Effector memory CD8-positive, alpha-beta T cell (primary cell): ENCODE data around the gene MKNK1.
A peak's percentile ranks its signal among the peaks of the same experiment; 100 is the strongest.

ENCODE experiments used
- ATAC-seq: fragments of 150-1000 bp; cut with Tn5 transposase; replicated peaks from 2 replicates; pipeline ENCODE4 v1.10.0; 2021; ENCODE audit warnings: mild to moderate bottlenecking, moderate library complexity
- DNase-seq, 3 experiments: peaks; one replicate each; pipeline ENCODE4 v3.0.0; 2021
- H3K27ac Mint-ChIP-seq, 2 donors: one replicate each; pipeline ENCODE4 v1.8.0; 2022; ENCODE audit warnings: mild to moderate bottlenecking in 2 of 2, mixed read lengths in 2 of 2, moderate library complexity in 2 of 2
- H3K27me3 Mint-ChIP-seq, 2 donors: one replicate each; pipeline ENCODE4 v1.8.0; 2022; ENCODE audit warnings: mixed read lengths in 2 of 2
- H3K36me3 Mint-ChIP-seq: one replicate; pipeline ENCODE4 v1.8.0; 2022; ENCODE audit warnings: mild to moderate bottlenecking, moderate library complexity, mixed read lengths; ENCODE audit not compliant: insufficient read depth
- H3K4me1 Mint-ChIP-seq, 2 donors: one replicate each; pipeline ENCODE4 v1.8.0; 2022; ENCODE audit warnings: low read depth in 2 of 2, mixed read lengths in 2 of 2
- H3K4me3 Mint-ChIP-seq, 2 donors: one replicate each; pipeline ENCODE4 v1.8.0; 2022; ENCODE audit warnings: mild to moderate bottlenecking in 2 of 2, mixed read lengths in 2 of 2, moderate library complexity in 2 of 2
- H3K9me3 Mint-ChIP-seq, 2 donors: one replicate each; pipeline ENCODE4 v1.8.0; 2022; ENCODE audit warnings: mixed read lengths in 2 of 2

The MKNK1 gene

GRCh38 chr1:46599059-46599970 lies 4.8 kb downstream of the MKNK1 start:
- H3K9me3 Mint-ChIP-seq: no peaks in the 10 kb centered on the region
- no peaks in the 10 kb centered on the region for H3K27me3 Mint-ChIP-seq
- H3K4me3 Mint-ChIP-seq: peak overlapping the region in 1 of 2 donors; percentile 44
- ATAC-seq: peak; percentile 27
- peaks cover 71 to 74% of the 10 kb centered on the region in 2 donors for H3K4me1 Mint-ChIP-seq
- peaks cover 19% of the 10 kb centered on the region for H3K36me3 Mint-ChIP-seq
- DNase-seq: no peak
- H3K27ac Mint-ChIP-seq: peak overlapping the region; percentile 59 to 74

DNA sequence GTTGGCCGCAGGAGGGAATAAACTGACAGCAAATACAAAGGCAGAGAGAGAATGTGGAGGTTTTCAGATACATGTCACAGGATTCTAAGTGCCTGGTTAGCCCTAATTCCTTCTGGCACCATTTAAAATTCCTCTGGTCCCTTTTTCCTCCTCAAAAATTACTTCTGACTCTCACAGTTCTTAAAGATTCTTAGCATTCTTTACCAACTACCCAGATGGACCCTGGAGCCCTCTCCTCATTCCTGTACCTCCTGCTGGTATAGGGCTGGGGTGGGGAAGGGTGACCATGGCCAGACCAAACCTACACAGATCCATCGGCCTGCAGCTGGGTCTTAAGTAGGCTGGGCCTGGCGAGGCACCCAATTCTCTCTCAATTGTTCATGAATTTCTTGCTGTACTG lies 7.2 kb downstream of the MKNK1 start:
- H3K9me3 Mint-ChIP-seq: no peaks in the 10 kb centered on the region
- peak overlapping the region in 1 of 2 donors; percentile 6 for H3K4me3 Mint-ChIP-seq
- ATAC-seq (no peak), DNase-seq (no peak)
- peaks cover 29% of the 10 kb centered on the region for H3K36me3 Mint-ChIP-seq
- H3K27me3 Mint-ChIP-seq: no peaks in the 10 kb centered on the region
- H3K4me1 Mint-ChIP-seq: peaks cover 53 to 69% of the 10 kb centered on the region in 2 donors
- H3K27ac Mint-ChIP-seq: peak overlapping the region in 1 of 2 donors; percentile 74

- no peak for DNase-seq
- peaks cover 45 to 63% of the 10 kb centered on the region in 2 donors for H3K4me1 Mint-ChIP-seq
- ATAC-seq: no peak
- H3K27me3 Mint-ChIP-seq: no peaks in the 10 kb centered on the region
- peak overlapping the region in 1 of 2 donors; percentile 45 for H3K4me3 Mint-ChIP-seq
- no peaks in the 10 kb centered on the region for H3K9me3 Mint-ChIP-seq
- peaks cover 34% of the 10 kb centered on the region for H3K36me3 Mint-ChIP-seq
- H3K27ac Mint-ChIP-seq: peak overlapping the region in 1 of 2 donors; percentile 3
Measured at GRCh38 chr1:46596036-46596435, 8.0 kb downstream of the MKNK1 start.

GRCh38 chr1:46595127-46595526 lies 8.9 kb downstream of the MKNK1 start:
- ATAC-seq (peak; percentile 20), DNase-seq (no peak)
- Mint-ChIP-seq H3K9me3 (no peaks in the 10 kb centered on the region), H3K27me3 (no peaks in the 10 kb centered on the region), H3K27ac (peak overlapping the region; percentile 3 to 9), H3K36me3 (peaks cover 39% of the 10 kb centered on the region), H3K4me3 (peak overlapping the region; percentile 45 to 56), H3K4me1 (peaks cover 40 to 60% of the 10 kb centered on the region in 2 donors)

DNA sequence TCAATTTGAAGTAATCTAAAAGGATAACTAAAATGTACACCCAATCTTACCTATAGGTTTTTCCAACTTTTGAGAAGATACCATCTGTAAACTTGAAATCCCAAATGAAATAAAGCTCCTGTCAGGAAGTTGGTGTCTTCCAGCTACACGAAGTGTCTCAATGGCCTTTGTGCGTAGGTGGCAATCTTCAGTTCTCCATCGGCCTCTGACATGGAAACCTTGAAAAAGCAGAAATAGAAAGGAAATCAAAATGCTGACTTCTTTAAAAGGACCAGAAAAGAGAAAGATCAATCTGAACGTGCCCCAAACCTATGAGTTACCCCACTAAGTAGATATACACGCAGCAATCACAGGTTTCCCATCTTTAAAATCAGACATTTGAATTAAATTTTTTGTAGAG lies 10.0 kb downstream of the MKNK1 start:
- no peak for DNase-seq
- Mint-ChIP-seq H3K9me3 (no peaks in the 10 kb centered on the region), H3K36me3 (peaks cover 39% of the 10 kb centered on the region), H3K27me3 (no peaks in the 10 kb centered on the region), H3K4me3 (peak overlapping the region; percentile 27 to 45), H3K4me1 (peaks cover 31 to 50% of the 10 kb centered on the region in 2 donors), H3K27ac (no peak overlapping the region)
- no peak for ATAC-seq

GRCh38 chr1:46592823-46593222 lies 11.2 kb downstream of the MKNK1 start:
- peaks cover 47% of the 10 kb centered on the region for H3K36me3 Mint-ChIP-seq
- H3K27me3 Mint-ChIP-seq: no peaks in the 10 kb centered on the region
- no peak for ATAC-seq
- no peaks in the 10 kb centered on the region for H3K9me3 Mint-ChIP-seq
- no peak for DNase-seq
- peak overlapping the region; percentile 32 to 44 for H3K27ac Mint-ChIP-seq
- H3K4me1 Mint-ChIP-seq: peaks cover 24 to 45% of the 10 kb centered on the region in 2 donors
- no peak overlapping the region for H3K4me3 Mint-ChIP-seq

DNA sequence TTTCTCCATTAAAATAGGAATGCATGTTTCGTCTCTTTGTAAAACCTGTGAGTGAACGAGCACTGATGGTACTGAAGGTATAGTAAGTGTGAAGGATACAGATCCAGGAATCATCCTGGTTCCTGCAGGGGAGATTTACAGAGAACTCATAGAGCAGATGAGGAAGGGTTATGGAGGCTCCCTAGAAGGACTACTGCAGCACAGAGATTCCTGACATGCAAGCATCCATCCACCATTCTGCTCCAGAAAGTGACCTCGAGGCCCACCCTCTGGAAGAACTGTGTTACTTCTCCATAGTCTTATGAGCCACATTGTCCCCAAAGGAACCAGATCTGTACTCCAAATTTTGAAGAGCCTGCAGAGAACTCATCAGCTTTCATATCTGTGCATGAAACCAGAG lies 14.5 kb downstream of the MKNK1 start:
- Mint-ChIP-seq H3K36me3 (peaks cover 54% of the 10 kb centered on the region), H3K27me3 (no peaks in the 10 kb centered on the region), H3K4me3 (no peak overlapping the region), H3K9me3 (no peaks in the 10 kb centered on the region), H3K27ac (no peak overlapping the region), H3K4me1 (peaks cover 5 to 19% of the 10 kb centered on the region in 2 donors)
- ATAC-seq (no peak), DNase-seq (no peak)

DNA sequence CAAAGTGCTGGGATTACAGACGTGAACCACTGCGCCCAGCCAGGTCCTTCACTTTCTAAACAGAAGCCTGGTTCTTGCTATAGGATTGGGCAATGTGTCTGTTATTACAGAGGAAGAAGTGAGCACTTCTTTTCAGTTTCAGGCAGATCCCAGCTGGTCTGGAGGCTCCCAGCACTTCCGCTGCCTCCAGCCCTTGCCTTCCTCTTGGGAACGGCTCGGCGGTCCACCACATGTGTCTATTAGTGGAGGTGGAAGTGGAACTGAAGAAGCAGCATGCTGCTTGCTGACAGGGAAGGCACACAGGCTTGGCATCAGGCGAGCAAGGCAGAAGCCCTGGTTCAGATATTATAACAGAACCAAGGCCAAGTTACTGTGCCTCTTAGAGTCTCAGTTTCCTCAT lies 17.0 kb downstream of the MKNK1 start:
- ATAC-seq: no peak

DNA sequence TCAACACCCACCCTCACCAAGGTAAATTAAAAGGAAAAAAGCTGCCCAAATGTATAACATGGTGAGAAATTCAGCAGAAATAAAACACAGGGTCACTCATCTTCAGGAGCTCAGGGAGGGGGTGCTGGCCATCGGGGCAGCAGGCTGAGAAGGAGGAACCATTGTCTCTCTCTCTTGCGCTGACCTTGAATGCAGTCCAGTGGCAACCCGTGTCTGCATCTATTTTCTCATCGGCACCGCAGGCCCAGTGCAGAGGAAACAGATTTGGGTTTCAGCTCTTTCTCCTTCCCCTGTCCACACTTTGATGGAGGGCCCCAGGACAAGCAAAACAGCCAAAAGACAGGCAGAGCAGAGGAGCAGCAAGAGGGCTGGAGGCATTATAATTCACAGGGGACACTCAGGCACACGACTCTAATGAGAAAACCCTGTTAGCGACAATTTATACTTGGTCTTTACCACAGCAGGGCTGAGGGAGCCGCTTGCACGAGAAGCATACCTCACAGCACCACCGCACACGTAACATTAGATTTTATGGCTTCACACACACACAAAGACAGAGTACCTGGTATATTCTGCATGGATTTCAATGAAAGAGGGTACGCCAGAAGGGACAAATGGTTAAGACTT lies 18.6 kb downstream of the MKNK1 start:
- H3K4me1 Mint-ChIP-seq: peaks cover 32 to 33% of the 10 kb centered on the region in 2 donors
- no peaks in the 10 kb centered on the region for H3K27me3 Mint-ChIP-seq
- DNase-seq (no peak), ATAC-seq (no peak)
- no peaks in the 10 kb centered on the region for H3K9me3 Mint-ChIP-seq
- H3K27ac Mint-ChIP-seq: peak overlapping the region in 1 of 2 donors; percentile 60
- peaks cover 32% of the 10 kb centered on the region for H3K36me3 Mint-ChIP-seq
- H3K4me3 Mint-ChIP-seq: no peak overlapping the region

More for the DNA sequence above, 17.0 kb downstream of the MKNK1 start:
- no peak for DNase-seq
- Mint-ChIP-seq H3K27me3 (no peaks in the 10 kb centered on the region), H3K36me3 (peaks cover 39% of the 10 kb centered on the region), H3K4me3 (no peak overlapping the region), H3K27ac (no peak overlapping the region), H3K4me1 (peaks cover 18 to 21% of the 10 kb centered on the region in 2 donors), H3K9me3 (no peaks in the 10 kb centered on the region)

DNA sequence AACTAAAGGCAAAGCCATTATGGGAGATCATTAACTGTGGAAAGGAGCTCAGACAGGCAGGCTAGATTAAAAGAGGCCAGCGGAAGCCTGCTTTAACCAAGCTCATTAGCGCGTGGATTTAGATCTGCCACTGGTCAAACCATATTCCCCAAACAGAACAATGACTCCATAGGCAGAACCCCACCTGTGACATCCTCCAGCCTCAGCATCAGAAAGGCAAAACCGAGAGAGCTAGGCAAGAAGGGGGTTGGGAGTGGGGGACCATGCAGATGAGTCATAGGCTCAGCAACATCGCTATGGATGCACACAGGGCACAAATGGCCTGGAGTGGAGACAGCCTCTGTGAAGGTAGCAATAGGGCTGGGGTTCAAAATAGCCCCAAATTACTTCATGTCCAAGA lies 20.6 kb downstream of the MKNK1 start:
- Mint-ChIP-seq H3K4me3 (no peak overlapping the region), H3K27ac (peak overlapping the region; percentile 90 to 91), H3K36me3 (peaks cover 49% of the 10 kb centered on the region), H3K4me1 (peaks cover 30% of the 10 kb centered on the region in 2 donors), H3K27me3 (no peaks in the 10 kb centered on the region), H3K9me3 (no peaks in the 10 kb centered on the region)
- ATAC-seq (no peak), DNase-seq (no peak)

DNA sequence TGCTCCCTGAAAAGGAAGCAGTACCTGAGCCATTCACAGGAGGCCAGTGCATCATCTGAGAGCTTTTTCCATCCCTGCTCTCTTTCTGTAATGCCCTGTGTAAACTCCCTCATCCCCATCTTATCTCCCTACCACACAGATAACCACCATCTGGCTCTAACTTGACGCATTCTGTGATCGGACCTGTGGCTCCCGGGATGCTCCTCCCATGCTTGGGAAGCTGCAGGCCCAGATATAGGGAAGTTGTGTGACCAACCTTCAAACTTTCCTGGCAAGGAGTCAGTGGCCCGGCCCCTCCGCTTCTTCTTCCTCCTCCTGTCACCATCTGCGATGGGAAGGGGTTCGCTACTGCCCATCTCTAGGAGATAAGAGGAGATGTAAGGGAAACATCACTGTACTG lies 21.1 kb downstream of the MKNK1 start:
- Mint-ChIP-seq H3K4me3 (peak overlapping the region in 1 of 2 donors; percentile 56), H3K27me3 (no peaks in the 10 kb centered on the region), H3K27ac (peak overlapping the region; percentile 90 to 91), H3K4me1 (peaks cover 30 to 33% of the 10 kb centered on the region in 2 donors), H3K9me3 (no peaks in the 10 kb centered on the region), H3K36me3 (peaks cover 46% of the 10 kb centered on the region)
- DNase-seq: no peak
- no peak for ATAC-seq

- DNase-seq (no peak), ATAC-seq (peak; percentile 91)
- peak overlapping the region; percentile 90 to 91 for H3K27ac Mint-ChIP-seq
- no peaks in the 10 kb centered on the region for H3K27me3 Mint-ChIP-seq
- H3K9me3 Mint-ChIP-seq: no peaks in the 10 kb centered on the region
- peak overlapping the region; percentile 42 to 56 for H3K4me3 Mint-ChIP-seq
- H3K36me3 Mint-ChIP-seq: peaks cover 48% of the 10 kb centered on the region
- H3K4me1 Mint-ChIP-seq: peaks cover 30 to 34% of the 10 kb centered on the region in 2 donors
Measured at GRCh38 chr1:46581681-46582455, 22.2 kb downstream of the MKNK1 start.
